HG02642 (cell line): ENCODE measurements around the gene ANKRD26.

Source experiments
- ATAC-seq: cut with Tn5 transposase; IDR thresholded peaks from one replicate; pipeline ENCODE4 v1.9.1; 2021; ENCODE audit warnings: mild to moderate bottlenecking; ENCODE audit not compliant: unreplicated experiment, poor library complexity

The ANKRD26 gene

GRCh38 chr10:27022048-27022447 is 78.2 kb downstream of the ANKRD26 start:
- ATAC-seq = no peak

DNA sequence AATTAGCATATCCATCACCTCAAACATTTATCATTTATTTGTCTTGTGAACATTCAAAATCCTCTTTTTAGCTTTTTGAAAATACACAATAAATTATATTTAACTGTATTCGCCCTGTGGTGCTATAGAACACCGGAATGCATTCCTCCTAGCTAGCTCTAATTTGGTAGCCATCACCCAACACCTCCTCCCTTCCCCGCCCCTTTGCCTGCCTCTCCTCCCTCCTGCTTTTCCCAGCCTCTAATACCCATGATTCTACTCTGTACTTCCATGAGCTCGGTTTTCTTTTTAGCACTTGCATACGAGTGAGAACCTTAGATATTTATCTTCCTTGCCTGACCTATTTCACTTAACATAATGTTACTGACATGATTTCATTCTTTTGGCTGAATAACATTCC is 80.1 kb downstream of the ANKRD26 start:
- no peak for ATAC-seq

DNA sequence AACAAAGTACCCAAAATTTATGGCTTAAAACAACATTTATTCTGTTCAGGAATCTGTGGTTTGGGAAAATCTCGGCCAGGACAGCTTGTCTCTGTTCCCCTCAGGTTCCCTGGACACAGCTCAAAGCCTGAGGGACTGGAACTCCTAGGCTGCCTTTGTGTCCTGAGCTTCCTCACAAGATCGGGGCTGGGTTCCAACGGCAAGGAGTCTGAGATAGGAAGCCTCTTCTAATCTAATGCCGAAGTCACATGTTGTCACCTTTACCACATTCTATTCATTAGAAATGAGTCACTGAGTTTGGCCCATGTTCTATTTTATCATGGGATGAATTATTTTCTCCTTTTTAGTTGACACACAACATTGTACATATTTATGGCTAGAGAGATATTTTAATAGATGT is 80.5 kb downstream of the ANKRD26 start:
- no peak for ATAC-seq

GRCh38 chr10:26997610-26998009 is 102.7 kb downstream of the ANKRD26 start:
- ATAC-seq = no peak

DNA sequence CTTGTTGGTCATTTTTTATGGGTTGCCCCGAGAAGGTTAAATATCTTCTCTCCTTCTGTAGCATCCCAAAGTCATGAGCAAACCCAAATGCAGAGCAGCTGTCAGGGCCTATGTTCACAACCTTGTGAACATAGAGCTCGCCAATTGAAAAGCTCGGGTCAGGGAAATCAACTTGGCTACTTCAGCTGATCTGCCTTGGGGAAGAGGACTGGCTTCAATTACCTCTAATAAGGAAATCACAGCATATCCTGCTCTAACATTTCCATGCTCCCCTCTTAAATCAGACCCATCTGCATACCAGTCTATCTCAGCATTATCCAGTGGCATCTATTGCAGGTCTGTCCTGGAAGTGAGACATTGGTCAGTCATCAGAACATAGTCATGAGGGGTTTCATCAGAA is 105.6 kb downstream of the ANKRD26 start:
- no peak for ATAC-seq

DNA sequence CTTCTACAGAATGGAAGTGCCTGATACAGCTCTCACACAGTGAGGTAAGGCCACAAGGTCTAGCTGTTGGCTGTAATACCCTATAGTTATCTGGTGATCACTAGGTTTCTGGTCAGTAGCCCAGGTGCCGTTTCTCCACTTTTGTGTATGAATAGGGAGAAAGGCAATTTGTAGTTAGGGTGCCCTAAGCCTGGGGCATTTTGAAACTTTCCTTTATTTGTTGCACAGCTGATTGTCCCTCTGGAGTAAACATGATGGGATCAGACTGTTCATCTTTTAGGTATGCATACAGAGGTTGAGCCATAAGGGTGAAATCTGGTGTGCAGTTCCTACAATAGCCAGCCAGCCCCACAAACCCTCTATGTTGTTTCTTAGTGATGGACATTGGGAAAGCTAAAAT is 112.4 kb downstream of the ANKRD26 start:
- ATAC-seq = no peak

DNA sequence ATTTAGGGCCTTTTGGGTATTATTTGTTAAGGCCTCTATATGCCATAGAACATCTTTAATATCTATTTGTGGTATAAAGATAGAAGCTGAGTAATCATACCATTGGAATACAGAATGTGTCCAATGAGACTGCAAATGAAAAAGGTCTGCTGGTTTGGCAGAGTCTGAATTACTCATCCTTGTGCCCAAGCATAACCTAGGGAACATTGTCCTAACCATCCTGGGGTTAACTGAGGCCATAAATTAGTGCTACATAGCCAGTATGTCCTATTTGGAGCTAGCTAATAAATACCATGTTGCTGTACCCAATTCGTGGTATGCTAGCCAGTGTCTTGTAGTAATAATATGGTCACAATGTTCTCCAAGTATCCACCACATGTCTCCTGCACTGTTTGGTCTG is 117.1 kb downstream of the ANKRD26 start:
- ATAC-seq = no peak

- ATAC-seq = no peak
Measured at GRCh38 chr10:26982058-26982457, 118.2 kb downstream of the ANKRD26 start.

DNA sequence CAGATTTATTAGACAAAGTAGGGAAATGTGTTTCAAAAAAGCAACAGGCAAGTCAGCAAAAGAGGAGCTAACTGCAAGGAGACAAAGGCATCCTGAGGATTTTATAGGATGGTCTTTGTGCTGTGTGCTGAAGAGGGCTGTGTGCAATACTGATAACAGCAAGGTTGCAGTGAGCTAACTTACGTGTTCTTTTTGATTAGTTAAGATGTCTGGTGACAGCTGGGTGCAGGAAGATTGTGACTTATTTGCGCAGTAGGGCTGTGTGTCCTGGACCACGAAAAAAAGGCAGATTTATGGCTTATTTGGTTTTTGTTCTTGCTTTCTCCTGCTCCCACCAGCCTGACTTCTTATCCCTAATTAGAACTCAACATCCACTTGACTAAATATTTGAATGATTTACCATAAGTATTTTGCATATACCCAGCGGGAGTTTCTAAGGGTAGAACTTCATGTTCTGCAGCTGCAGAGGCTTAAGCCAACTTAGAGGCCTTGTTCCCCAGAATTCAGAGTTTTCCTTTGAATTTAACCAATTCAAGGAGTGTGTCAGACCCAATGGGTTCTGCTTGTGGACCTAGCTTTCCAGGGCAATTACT is 119.0 kb downstream of the ANKRD26 start:
- ATAC-seq = no peak

DNA sequence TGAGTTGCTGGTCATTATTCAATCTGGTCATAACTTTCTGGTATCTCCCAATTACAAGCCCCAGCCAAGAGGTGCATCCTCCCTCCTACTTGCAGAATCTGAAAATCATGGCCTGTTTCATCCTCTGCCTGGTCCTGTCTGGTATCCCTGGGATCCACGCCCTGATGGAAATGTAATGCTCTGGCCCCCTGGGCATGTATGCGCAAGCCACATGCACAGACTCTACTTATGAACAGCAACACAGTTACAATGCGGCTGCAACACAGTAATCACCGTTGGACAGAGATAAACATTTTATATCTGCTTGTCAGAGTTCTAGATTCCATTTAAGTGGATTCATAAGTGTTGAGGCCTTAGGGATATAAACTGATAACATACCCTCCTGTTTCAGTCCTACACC is 121.8 kb downstream of the ANKRD26 start:
- no peak for ATAC-seq

DNA sequence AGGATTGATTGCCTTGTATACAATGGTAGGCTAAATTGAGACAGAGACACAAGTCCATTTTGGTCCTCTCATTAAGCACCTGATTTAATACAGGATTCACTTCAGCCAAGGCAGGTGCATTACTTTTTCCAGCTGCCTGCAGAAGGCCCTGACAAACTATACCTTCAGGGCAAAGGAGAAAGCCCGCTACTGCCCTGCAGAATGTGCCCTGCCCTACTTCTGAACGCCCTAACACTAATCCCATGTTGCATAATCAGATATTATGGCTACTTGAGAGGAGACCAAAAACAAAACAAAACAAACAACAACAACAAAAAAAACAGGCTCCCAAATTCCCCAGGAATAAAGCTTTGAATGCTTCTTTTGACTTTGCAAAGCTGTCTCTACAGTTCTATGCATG is 122.7 kb downstream of the ANKRD26 start:
- no peak for ATAC-seq

GRCh38 chr10:26970667-26971066 is 129.6 kb downstream of the ANKRD26 start:
- ATAC-seq = no peak

DNA sequence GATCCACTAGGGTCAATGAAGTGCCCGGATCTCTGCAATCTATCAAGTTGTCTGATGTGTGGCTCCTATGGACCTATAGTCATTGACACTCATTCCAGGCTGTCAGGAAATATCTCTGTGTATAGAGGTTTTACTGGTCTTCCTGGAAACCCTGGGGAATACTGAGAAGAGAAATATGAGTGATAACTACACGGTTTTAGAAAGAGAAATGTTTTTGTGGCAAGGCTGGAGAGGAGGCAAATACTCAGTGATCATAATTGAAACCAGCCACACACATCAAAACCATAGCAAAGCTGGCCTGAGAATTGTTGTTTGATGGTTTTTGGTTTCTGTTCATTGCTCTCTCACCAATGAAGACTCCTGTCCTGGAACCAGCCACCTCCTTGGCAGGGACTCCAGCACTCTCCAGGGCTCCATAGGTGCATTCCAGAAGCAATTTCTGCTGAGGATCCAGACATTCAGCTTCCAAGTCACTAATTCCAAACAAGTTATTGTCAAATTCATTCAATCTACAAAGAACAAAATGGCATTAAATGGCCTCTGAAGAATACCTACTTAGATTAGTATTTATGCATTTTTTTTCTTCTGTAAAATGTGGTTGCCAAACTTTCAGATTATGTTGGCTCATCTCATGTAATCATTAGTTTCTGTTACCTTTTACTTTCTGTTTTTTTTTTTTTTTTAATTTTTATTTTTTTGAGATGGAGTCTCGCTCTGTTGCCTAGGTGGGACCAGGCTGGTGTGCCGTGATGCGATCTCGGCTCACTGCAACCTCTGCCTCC is 131.0 kb downstream of the ANKRD26 start:
- peak; percentile 86 for ATAC-seq

GRCh38 chr10:26962835-26963234 is 137.5 kb downstream of the ANKRD26 start:
- no peak for ATAC-seq

DNA sequence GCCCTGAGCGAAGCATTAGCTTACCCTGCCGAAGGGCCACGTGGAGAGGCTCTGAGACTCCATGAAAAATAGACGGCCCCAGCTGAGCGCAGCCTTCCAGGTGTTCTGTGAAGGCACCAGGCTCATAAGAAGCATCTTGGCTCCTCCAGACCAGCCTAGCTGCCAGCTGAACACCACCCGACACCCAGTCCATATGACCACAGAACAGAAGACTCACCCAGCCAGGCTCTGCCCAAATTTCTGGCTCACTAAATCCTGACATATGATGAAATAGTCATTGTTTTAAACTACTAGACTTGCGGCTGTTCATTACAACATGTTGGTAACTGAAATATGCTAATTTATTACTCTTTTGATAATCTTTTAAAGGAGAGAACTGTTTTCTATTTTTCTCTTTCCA is 140.0 kb downstream of the ANKRD26 start:
- no peak for ATAC-seq

DNA sequence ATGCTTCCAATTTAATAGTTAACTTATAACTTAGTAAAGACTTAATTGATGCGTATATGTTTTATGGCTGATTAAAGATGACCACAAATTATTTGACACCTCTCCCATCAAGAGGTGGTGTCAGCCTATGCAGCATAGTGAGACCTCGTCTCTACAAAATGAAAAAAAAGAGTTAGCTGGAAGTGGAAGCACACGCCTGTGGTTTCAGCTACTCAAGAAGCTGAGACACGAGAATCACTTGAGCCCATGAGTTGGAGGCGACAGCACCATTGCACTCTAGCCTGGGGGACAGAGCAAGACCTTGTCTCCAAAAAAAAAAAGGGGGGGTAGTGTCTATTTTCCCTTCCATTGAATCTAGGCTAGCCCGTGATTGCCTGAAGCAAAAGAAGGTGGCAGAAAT is 140.5 kb downstream of the ANKRD26 start:
- no peak for ATAC-seq
